Breast epithelium (tissue), 4 donors: ENCODE data around the gene CD302. TPM values are rescaled to one million over a fixed set of nuclear protein-coding genes. Genes with fewer than 3 reads are reported as not detected.

ENCODE experiments used
- DNase-seq, 2 donors: peaks; one replicate each; pipeline ENCODE4 v3.0.0-alpha.2; 2019; ENCODE audit warnings: low spot score in 2 of 2
- H3K27ac ChIP-seq, 2 donors: fragments of 200-600 bp; sonication (generic) in 1 of 2; one replicate each; pipeline ENCODE4 v1.5.1; 2016 to 2019; ENCODE audit warnings: mild to moderate bottlenecking in 1 of 2
- H3K27me3 ChIP-seq, 2 donors: fragments of 200-600 bp; sonication (generic) in 1 of 2; one replicate each; pipeline versions ENCODE4 v1.5.1 to v1.6.0; 2017 to 2019; ENCODE audit warnings: control low read depth in 1 of 2, mild to moderate bottlenecking in 1 of 2
- H3K36me3 ChIP-seq: fragments of 200-600 bp; one replicate; pipeline ENCODE4 v1.5.1; 2019
- H3K4me1 ChIP-seq, 2 donors: fragments of 200-600 bp; sonication (generic); one replicate each; pipeline ENCODE4 v1.5.1; 2016 to 2019; ENCODE audit warnings: control low read depth in 1 of 2
- H3K4me3 ChIP-seq, 3 donors: fragments of 200-600 bp; sonication (generic); 1 replicate in 2 of 3; 2 replicates in 1 of 3; pipeline ENCODE4 v1.5.1; 2016 to 2019; ENCODE audit warnings: mild to moderate bottlenecking in 3 of 3, moderate library complexity in 2 of 3
- H3K9me3 ChIP-seq, 2 donors: fragments of 200-600 bp; sonication (generic) in 1 of 2; one replicate each; pipeline ENCODE4 v1.5.1; 2016 to 2019; ENCODE audit warnings: control low read depth in 1 of 2
- CTCF ChIP-seq, 3 donors: fragments of 450-650 bp; IDR thresholded peaks; one replicate each; pipeline ENCODE4 v1.5.1; 2016 to 2017; ENCODE audit warnings: antibody characterized with exemption in 3 of 3, mild to moderate bottlenecking in 3 of 3, moderate library complexity in 3 of 3
- POLR2A ChIP-seq: fragments of 450-650 bp; IDR thresholded peaks from one replicate; pipeline ENCODE4 v1.6.1; 2016; ENCODE audit warnings: antibody characterized with exemption, mild to moderate bottlenecking, moderate library complexity
- POLR2AphosphoS5 ChIP-seq, 3 donors: sonication (generic); formaldehyde crosslinking; IDR thresholded peaks; one replicate each; pipeline ENCODE4 v1.6.1; 2017; ENCODE audit warnings: antibody characterized with exemption in 3 of 3
- intact Hi-C: fragments of 100-400 bp; cut with DNase I; formaldehyde crosslinking; loops from one replicate; pipeline ENCODE4 v1.15.1; 2023; ENCODE audit warnings: low total_unique reads
- total RNA-seq, 3 donors: library from RNA; depleted of rRNA; stranded (reverse); fragments of >200 nt; gene quantifications; one replicate each; pipeline ENCODE4 v1.1.0, GENCODE V29; 2016

Gene CD302, protein sequence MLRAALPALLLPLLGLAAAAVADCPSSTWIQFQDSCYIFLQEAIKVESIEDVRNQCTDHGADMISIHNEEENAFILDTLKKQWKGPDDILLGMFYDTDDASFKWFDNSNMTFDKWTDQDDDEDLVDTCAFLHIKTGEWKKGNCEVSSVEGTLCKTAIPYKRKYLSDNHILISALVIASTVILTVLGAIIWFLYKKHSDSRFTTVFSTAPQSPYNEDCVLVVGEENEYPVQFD
- total RNA-seq: 100 to 1,000 TPM in 2 of 3 donors, 10 to 100 TPM in 1; 61.0 to 141 (median 105) TPM

- intact Hi-C loops: no loop called here
- Histone ChIP-seq H3K27ac (peak within 1 kb of the TSS; percentile 71 to 94), H3K4me3 (peak within 1 kb of the TSS; percentile 59 to 92 (median 74)), H3K36me3 (no peaks in the 10 kb centered on the region), H3K9me3 (no peaks in the 10 kb centered on the region), H3K27me3 (no peaks in the 10 kb centered on the region), H3K4me1 (no peaks in the 10 kb centered on the region)
- TF ChIP-seq CTCF (IDR thresholded peaks at IDR 0.05) (no peak), POLR2AphosphoS5 (IDR thresholded peaks at IDR 0.05) (peak; percentile 13 to 62 (median 54)), POLR2A (no peak)
- DNase-seq: peak; percentile 37 to 68
Observed at GRCh38 chr2:159797543-159798375, at the start of gene CD302. Gene CD302 (minus strand): TSS chr2:159798208. CDS start chr2:159798198, 10 bp downstream.

GRCh38 chr2:159846564-159846963, 48.6 kb upstream of the CD302 start:
- TF ChIP-seq POLR2A: no peak
- no peak for TF ChIP-seq CTCF (IDR thresholded peaks at IDR 0.05)
- Histone ChIP-seq H3K27me3 (no peaks in the 10 kb centered on the region), H3K9me3 (no peaks in the 10 kb centered on the region), H3K4me1 (no peaks in the 10 kb centered on the region), H3K36me3 (no peaks in the 10 kb centered on the region), H3K27ac (no peak overlapping the region), H3K4me3 (no peak overlapping the region)
- intact Hi-C loops: no loop called here
- no peak for DNase-seq

DNA sequence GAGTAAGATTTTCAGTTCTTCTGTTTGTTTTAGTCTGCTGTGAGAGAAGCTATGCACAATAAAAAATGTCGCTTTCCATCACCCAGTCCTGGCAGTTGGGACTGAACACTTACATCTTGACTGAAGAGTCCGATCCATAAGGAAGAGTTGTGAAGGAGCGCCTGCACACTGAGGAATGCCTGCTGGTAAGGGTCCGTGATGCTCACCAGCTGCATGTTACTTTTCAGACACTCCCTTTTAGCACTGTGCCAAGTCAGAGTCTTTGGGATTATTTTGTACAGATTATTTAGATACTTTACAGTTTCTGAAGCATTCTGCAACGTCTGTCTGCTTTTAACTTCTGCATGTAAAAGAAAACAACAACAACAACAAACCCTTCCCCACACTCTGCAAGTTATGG, 42.6 kb upstream of the CD302 start:
- H3K4me3 ChIP-seq: no peak overlapping the region
- TF ChIP-seq CTCF (IDR thresholded peaks at IDR 0.05) (no peak), POLR2AphosphoS5 (IDR thresholded peaks at IDR 0.05) (no peak), POLR2A (no peak)
- H3K9me3 ChIP-seq: no peaks in the 10 kb centered on the region
- H3K36me3 ChIP-seq: no peaks in the 10 kb centered on the region
- no peak overlapping the region for H3K27ac ChIP-seq
- DNase-seq: no peak
- H3K27me3 ChIP-seq: no peaks in the 10 kb centered on the region
- intact Hi-C loops: no loop called here
- H3K4me1 ChIP-seq: no peaks in the 10 kb centered on the region

DNA sequence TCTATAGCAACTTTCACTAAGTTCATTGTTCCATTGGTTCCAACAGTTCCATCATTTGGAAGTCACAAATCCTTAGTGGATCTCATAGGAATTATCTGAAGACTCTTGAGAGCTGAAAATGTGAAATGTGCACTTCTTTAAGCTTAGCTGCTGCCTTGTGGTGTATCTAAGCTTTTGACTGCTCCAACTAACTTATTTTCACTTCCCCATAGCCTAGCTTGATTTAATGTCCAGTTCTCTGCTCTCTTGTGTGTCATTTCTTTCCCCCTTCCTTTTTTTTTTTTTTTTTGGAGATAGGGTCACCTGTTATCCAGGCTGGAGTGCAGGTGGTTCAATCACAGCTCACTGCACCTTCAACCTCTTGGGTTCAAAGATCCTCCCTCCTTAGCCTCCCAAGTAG, 34.9 kb upstream of the CD302 start:
- Histone ChIP-seq H3K4me1 (no peaks in the 10 kb centered on the region), H3K4me3 (no peak overlapping the region), H3K27ac (no peak overlapping the region), H3K27me3 (no peaks in the 10 kb centered on the region), H3K9me3 (no peaks in the 10 kb centered on the region), H3K36me3 (no peaks in the 10 kb centered on the region)
- no peak for DNase-seq
- intact Hi-C loops: no loop called here
- TF ChIP-seq POLR2AphosphoS5 (IDR thresholded peaks at IDR 0.05): no peak
- TF ChIP-seq POLR2A: no peak
- no peak for TF ChIP-seq CTCF (IDR thresholded peaks at IDR 0.05)

- no peak for DNase-seq
- Histone ChIP-seq H3K4me3 (no peak overlapping the region), H3K9me3 (no peaks in the 10 kb centered on the region), H3K4me1 (no peaks in the 10 kb centered on the region), H3K36me3 (no peaks in the 10 kb centered on the region), H3K27me3 (no peaks in the 10 kb centered on the region), H3K27ac (no peak overlapping the region)
- intact Hi-C loops: no loop called here
- no peak for TF ChIP-seq POLR2A
- TF ChIP-seq CTCF (IDR thresholded peaks at IDR 0.05): no peak
- TF ChIP-seq POLR2AphosphoS5 (IDR thresholded peaks at IDR 0.05): no peak
Observed at GRCh38 chr2:159832026-159832425, 34.0 kb upstream of the CD302 start.
